Small intestine (tissue), 7 donors: ENCODE results near the gene CIAO3. TPM values are rescaled to one million over a fixed set of nuclear protein-coding genes. Genes with fewer than 3 reads are reported as not detected.

Source experiments
- DNase-seq, 2 donors: peaks; one replicate each; pipeline versions ENCODE4 v3.0.0 to v3.0.0-alpha.2; 2013
- FAIRE-seq: peaks from 2 replicates; lab custom pipeline; 2012; peaks lifted over from hg19 to GRCh38; lab: Jason Lieb, UNC
- H3K27ac ChIP-seq, 3 donors: one replicate each; pipeline ENCODE4 v1.5.1; 2013; ENCODE audit warnings: low read length in 2 of 3, mild to moderate bottlenecking in 2 of 3, control low read depth in 1 of 3, inconsistent platforms in 1 of 3, low read depth in 1 of 3, moderate library complexity in 1 of 3
- H3K27me3 ChIP-seq, 3 donors: one replicate each; pipeline ENCODE4 v1.6.1; 2013; ENCODE audit warnings: low read length in 3 of 3, inconsistent platforms in 1 of 3; ENCODE audit not compliant: control insufficient read depth in 3 of 3, insufficient read depth in 3 of 3
- H3K36me3 ChIP-seq, 3 donors: one replicate each; pipeline ENCODE4 v1.6.1; 2013; ENCODE audit warnings: low read length in 3 of 3, inconsistent platforms in 1 of 3, low read depth in 1 of 3, mild to moderate bottlenecking in 1 of 3, moderate library complexity in 1 of 3; ENCODE audit not compliant: control insufficient read depth in 3 of 3, insufficient read depth in 2 of 3
- H3K4me1 ChIP-seq, 3 donors: one replicate each; pipeline ENCODE4 v1.6.1; 2013; ENCODE audit warnings: low read length in 2 of 3, inconsistent platforms in 1 of 3, low read depth in 1 of 3, mild to moderate bottlenecking in 1 of 3, moderate library complexity in 1 of 3; ENCODE audit not compliant: control insufficient read depth in 3 of 3, insufficient read depth in 2 of 3
- H3K4me3 ChIP-seq, 3 donors: one replicate each; pipeline ENCODE4 v1.5.1; 2013; ENCODE audit warnings: low read length in 3 of 3, control low read depth in 1 of 3, inconsistent platforms in 1 of 3, low read depth in 1 of 3, mild to moderate bottlenecking in 1 of 3, moderate library complexity in 1 of 3
- H3K9me3 ChIP-seq, 2 donors: one replicate each; pipeline ENCODE4 v1.6.1; 2013; ENCODE audit warnings: low read depth in 1 of 2, low read length in 1 of 2; ENCODE audit not compliant: control insufficient read depth in 2 of 2, insufficient read depth in 1 of 2
- WGBS, 3 donors: extraction: QIAGEN DNeasy Blood & Tissue Kit; methylation state at CpG; one replicate each; pipeline ENCODE4 v1.1.7; 2013; 5-methylcytosine and 5-hydroxymethylcytosine counted together
- polyA plus RNA-seq, 4 donors: library from polyadenylated mRNA; stranded (reverse) in 3 of 4; unstranded in 1 of 4; fragments of 200-250 nt in 3 of 4; fragments of 120-200 nt in 1 of 4; gene quantifications; one replicate each; pipeline versions ENCODE4 v1.2.1 to v1.2.3, GENCODE V29; 2013
- donor health status: healthy with polysubstance abuse.
- donor health status: control.
- donor health status: control.
- donor health status: Bipolar disorder and iron deficiency.
- donor health status: healthy.

CIAO3 gene
- polyA plus RNA-seq, 4 donors = 32.5 to 68.0 (median 44.7) TPM

DNA sequence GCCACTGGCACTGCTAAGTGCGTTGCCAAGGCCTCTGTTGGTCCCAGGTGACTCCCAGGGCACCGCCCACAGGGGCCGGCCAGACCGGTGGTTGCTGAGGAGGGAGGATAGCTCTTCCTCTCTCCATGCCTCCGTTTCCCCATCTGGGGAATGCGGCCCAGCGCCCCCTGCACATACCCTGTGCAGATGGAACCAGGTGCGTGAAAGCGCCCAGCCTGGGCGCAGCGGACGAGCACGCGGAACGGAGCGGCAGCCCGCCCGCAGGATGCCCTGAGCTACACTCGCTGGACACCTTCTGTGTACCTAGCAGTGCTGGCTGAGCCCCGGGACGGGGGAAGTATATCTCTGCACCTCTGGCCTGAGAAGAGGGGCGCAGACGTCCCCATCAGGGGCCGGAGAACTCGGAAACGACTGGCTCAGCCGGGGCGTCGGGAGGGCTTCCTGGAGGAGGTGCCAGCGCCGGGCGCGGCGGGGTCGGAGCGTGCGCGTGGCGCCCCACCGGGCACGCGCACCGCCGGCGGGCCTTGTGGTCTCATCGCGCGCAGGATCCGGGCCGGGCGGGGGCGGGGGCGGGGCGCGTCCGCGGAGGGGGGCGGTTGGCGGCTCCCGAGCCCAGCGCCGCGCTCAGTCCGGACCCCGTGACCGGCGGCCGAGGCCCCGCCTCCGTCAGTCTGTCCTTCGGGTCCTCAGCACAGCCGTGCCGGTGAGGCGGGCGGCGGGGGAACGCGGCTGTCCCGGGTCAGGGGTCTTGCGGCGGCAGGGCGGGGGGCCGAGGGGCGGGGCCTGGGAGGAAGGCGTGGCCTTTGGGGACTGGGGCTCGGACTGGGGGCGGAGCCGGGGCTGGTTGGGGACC is 14.1 kb downstream of the CIAO3 start, which contains the start of the genes CCDC78 and HAGHL:
Gene CCDC78 (minus strand): TSS at position 6 of the 853 bp plus-strand sequence. CDS start 76 bp downstream, outside the sequence.
Gene HAGHL (plus strand): TSS at position 669 of the 853 bp plus-strand sequence. CDS start 404 bp downstream, outside the sequence.
- WGBS, 3 donors = 1 to 2% (median 2%) methylated on average over 49 to 88 of the region's 88 CpGs
- Histone ChIP-seq H3K27ac (no peak within 1 kb of the TSS), H3K4me1 (peaks cover 0 to 23% (median 4%) of the 10 kb centered on the region in 3 donors), H3K27me3 (peaks cover 0 to 22% (median 10%) of the 10 kb centered on the region in 3 donors), H3K36me3 (peaks cover 0 to 45% (median 0%) of the 10 kb centered on the region in 3 donors), H3K4me3 (peak within 1 kb of the TSS; percentile 25 to 52 (median 41)), H3K9me3 (peaks cover 2 to 5% of the 10 kb centered on the region in 2 donors)
- DNase-seq (peak in 1 of 2 donors; percentile 46), FAIRE-seq (no peak)

DNA sequence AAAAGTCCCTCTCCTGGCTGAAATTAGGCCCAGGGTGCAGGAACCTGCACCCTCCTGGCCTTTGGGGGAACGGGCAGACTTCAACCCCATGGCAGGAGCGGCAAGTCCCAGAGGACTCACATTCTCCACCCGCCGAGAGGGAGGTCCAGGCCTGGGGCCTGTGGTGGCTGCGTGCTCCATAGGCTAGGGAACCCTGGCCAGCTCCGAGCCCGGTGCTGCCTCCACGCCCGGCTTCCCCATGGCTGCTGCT is 14.7 kb downstream of the CIAO3 start:
- Histone ChIP-seq H3K36me3 (peaks cover 0 to 40% (median 0%) of the 10 kb centered on the region in 3 donors), H3K27ac (no peak overlapping the region), H3K4me3 (no peak overlapping the region), H3K9me3 (peaks cover 3 to 8% of the 10 kb centered on the region in 2 donors), H3K27me3 (peaks cover 0 to 22% (median 10%) of the 10 kb centered on the region in 3 donors), H3K4me1 (peaks cover 0 to 23% (median 4%) of the 10 kb centered on the region in 3 donors)
- WGBS, 3 donors = 5 to 28% (median 15%) methylated on average over 6 to 9 of the region's 9 CpGs
- FAIRE-seq (no peak), DNase-seq (no peak)

DNA sequence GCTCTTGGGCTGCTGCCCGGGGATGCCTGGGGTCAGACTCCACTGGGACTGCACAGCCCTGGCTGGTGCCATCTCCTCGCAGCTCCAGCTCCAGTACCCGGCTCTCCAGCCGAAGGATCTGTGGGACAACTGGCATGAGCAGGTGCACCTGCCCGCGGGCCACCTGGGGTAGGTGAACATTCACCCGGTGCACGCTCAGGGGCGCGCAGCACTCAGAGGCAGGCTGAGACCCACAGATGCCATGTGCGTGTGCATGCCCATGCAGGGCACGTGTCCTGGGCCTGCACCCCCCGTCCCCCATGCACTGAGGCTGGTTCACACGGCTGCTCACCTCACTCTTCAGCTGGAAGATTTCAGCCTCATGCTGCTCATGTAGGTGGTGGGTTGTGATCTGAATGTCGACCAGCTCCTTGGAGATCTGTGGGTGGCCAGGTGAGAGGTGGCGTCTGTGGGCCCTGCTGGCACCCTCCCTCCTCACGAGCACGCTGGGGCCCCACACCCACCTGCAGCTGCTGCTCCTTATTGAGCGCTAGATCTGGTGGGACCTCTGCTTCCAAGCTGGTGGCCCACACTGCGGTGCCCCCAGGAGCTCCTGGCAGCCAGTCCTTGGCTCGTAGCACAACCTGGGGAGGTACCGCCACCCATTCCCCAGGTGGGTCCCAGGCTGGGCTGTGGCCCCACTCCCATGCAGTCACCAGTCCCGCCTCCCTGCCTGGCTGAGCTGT is 15.2 kb downstream of the CIAO3 start:
- Histone ChIP-seq H3K4me3 (no peak overlapping the region), H3K9me3 (peaks cover 3 to 8% of the 10 kb centered on the region in 2 donors), H3K27me3 (peaks cover 0 to 22% (median 10%) of the 10 kb centered on the region in 3 donors), H3K4me1 (peaks cover 0 to 23% (median 4%) of the 10 kb centered on the region in 3 donors), H3K36me3 (peaks cover 0 to 35% (median 0%) of the 10 kb centered on the region in 3 donors), H3K27ac (no peak overlapping the region)
- no peak for FAIRE-seq
- DNase-seq = no peak
- 14 to 65% (median 41%) methylated on average over 21 to 23 of the region's 23 CpGs for WGBS, 3 donors

DNA sequence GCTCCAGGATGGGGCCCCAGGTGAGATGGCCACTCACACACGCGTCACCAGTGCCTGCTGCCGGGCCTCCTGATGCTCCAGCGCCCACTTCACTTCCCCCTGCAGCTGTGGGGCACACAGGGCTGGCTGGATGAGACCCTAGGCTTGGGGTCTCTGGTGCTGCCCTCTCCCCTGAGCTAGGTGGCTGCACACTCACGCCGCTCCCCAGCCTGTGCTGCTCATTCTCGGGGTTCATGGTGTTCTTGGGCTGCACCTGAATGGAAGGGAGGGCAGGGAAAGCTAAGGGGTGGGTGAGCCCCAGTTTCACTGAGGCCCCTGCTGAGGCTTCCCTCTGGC is 15.8 kb downstream of the CIAO3 start:
- FAIRE-seq (no peak), DNase-seq (no peak)
- WGBS, 3 donors = 61 to 76% (median 63%) methylated on average over 4 to 7 of the region's 7 CpGs
- Histone ChIP-seq H3K9me3 (peaks cover 3 to 8% of the 10 kb centered on the region in 2 donors), H3K36me3 (peaks cover 0 to 29% (median 0%) of the 10 kb centered on the region in 3 donors), H3K4me3 (no peak overlapping the region), H3K4me1 (peaks cover 4 to 28% (median 7%) of the 10 kb centered on the region in 3 donors), H3K27ac (no peak overlapping the region), H3K27me3 (peaks cover 0 to 22% (median 10%) of the 10 kb centered on the region in 3 donors)

DNA sequence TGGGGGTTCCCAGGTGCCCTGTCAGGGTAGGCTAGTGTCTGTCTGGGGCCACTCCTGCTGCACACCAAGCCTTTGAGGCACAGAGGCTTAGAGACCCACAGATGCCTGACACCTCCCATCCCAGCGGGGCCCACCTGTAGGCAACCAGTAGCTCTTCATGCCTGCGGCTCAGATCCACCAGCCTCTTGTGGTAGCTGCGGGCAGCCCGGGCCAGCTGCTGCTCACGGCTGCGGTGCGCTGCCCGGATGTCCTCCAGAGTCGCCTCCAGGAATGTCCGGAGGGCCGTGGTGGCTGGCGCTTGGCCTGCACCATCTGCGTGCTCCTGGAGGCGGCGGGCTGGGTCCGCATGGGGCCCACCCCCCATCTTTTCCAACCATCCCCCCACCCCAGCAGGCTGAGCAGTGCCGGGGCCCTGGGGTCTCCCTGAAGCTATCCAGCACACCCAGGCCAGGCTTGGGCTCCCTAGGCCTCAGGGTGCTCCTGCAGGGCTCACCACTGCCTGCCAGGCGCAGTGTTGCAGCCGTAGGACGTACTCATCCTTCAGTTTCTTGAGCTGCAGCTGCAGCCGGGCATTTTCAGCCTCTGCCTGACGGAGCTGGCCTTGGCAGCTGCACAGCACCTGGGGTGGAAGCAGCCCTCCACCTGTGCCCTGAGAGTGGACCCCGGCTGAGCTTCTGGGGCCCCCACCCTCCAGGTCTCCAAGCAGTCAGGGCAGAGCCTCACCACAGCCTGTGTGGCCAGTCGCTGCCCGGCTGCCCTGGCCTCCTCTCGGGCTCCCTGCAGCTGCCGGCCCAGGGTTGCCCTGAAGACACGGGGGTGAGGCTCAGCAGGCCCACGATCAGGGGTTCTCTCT is 16.4 kb downstream of the CIAO3 start:
- whole genome bisulfite sequencing, 3 donors = 59 to 69% (median 60%) methylated on average over 29 of the region's 29 CpGs
- H3K4me3 ChIP-seq = no peak overlapping the region
- no peak for FAIRE-seq

DNA sequence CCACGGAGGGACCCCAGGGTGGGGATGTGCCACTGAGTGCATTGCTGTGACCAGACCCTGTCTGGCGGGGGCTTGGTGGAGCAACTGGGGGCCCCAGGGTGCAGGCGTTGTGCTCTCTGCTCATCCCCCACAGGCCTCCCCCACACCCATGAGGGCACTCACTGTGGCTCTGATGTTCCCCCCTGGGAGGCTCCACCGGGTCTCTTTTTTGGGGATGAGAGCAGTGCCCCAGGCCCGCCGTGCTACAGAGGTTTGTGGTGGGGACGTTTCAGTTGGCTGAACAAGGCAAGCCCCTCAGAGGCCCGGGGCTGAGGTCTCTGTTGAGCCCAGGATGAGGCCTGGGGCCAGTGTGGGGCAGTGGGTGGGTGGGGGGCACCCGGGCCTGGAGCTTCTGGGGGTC is 17.1 kb downstream of the CIAO3 start:
- FAIRE-seq (no peak), DNase-seq (no peak)
- Histone ChIP-seq H3K4me3 (no peak overlapping the region), H3K9me3 (peaks cover 3 to 8% of the 10 kb centered on the region in 2 donors), H3K4me1 (peaks cover 9 to 38% (median 12%) of the 10 kb centered on the region in 3 donors), H3K27ac (no peak overlapping the region), H3K27me3 (peaks cover 0 to 22% (median 10%) of the 10 kb centered on the region in 3 donors), H3K36me3 (peaks cover 0 to 22% (median 0%) of the 10 kb centered on the region in 3 donors)
- WGBS, 3 donors = 81 to 84% (median 84%) methylated on average over 9 of the region's 9 CpGs

More for the DNA sequence above, 16.4 kb downstream of the CIAO3 start:
- Histone ChIP-seq H3K4me1 (peaks cover 6 to 34% (median 9%) of the 10 kb centered on the region in 3 donors), H3K36me3 (peaks cover 0 to 23% (median 0%) of the 10 kb centered on the region in 3 donors), H3K27ac (no peak overlapping the region), H3K9me3 (peaks cover 3 to 8% of the 10 kb centered on the region in 2 donors), H3K27me3 (peaks cover 0 to 22% (median 10%) of the 10 kb centered on the region in 3 donors)
- no peak for DNase-seq

DNA sequence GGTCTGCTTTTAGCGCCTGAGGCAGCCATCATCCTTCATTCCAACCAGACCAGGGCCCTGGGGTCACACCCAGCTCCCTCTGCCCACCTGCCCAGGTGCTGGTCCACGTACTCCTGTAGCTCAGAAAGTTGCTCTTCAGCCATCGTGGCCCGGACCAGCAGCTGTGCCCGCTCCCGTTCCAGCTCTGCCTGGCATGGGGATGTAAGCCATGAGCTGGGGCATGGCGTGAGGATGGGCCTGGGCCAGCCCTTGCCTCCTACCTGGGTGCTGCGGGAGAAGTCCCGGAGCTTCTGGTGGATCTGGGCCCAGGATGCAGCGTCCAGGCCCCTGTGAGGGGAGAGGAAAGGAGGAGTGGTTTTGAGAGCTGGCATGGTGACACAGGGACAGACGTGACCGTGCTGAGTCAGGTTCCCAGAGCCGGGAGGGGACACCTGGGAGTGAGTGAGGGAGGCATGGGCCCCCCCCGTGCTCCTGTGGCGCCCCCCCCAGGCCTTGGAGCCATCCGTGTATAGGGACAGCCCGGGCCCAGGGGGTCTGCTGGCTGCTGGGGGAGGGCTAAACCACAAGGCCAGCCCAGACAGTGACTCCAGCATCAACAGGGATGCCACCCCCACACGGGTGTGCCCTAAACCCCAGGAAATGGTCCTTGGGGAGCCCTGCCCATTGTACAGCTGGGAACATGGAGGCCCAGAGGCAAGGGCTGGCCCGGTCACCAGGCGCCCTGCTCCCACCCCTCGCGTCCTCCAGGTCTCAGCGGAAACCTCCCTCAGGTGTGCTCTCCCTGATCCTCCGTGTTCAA is 17.8 kb downstream of the CIAO3 start:
- DNase-seq = no peak
- H3K27me3 ChIP-seq = peaks cover 0 to 19% (median 10%) of the 10 kb centered on the region in 3 donors
- H3K9me3 ChIP-seq = peaks cover 3 to 8% of the 10 kb centered on the region in 2 donors
- no peak overlapping the region for H3K27ac ChIP-seq
- no peak overlapping the region for H3K4me3 ChIP-seq
- no peak for FAIRE-seq
- peaks cover 6 to 39% (median 12%) of the 10 kb centered on the region in 3 donors for H3K4me1 ChIP-seq
- WGBS, 3 donors = 86 to 90% (median 89%) methylated on average over 21 to 24 of the region's 24 CpGs
- H3K36me3 ChIP-seq = peaks cover 0 to 22% (median 0%) of the 10 kb centered on the region in 3 donors
